Measurements from ENCODE around the gene CFAP99.

The CFAP99 gene

DNA sequence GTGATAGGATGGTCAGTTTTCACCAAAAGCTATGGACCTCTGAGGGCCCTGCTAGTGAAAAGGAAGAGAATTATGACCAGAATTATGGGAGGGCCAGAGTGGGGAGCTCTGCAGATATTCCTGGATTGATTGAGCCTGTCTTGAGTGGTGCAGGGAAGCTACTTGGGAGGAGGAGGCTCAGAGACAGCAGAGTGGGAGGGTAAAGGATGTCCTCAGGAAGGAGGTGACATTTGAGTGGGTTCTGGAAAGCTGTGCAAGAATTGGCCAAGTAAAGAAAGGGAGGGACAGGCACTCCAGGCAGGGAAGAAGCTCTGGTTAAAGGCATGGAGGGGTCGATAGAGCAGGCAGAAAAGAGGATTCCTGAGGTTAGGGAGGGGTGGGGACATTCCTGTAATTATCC lies 74.2 kb downstream of the CFAP99 start:
- Histone ChIP-seq H3K4me3 (ENCODE audit: low read depth in 1 of 2, low read length in 2 of 2) (no peak overlapping the region), H3K27ac (ENCODE audit: low read length) (no peak overlapping the region), H3K9me3 (ENCODE audit: insufficient read depth, low read length, severe bottlenecking) (no peaks in the 10 kb centered on the region), H3K4me2 (ENCODE audit: insufficient read depth, low read length) (no peak overlapping the region), H3K27me3 (ENCODE audit: insufficient read depth, low read length, poor library complexity) (no peaks in the 10 kb centered on the region), H3K36me3 (ENCODE audit: insufficient read depth, low read length) (peaks cover 91% of the 10 kb centered on the region), H4K20me1 (ENCODE audit: insufficient read depth, low read length) (peaks cover 77% of the 10 kb centered on the region), H3K4me1 (ENCODE audit: insufficient read depth, low read length) (no peaks in the 10 kb centered on the region), H2AFZ (ENCODE audit: low read depth, low read length) (no peak overlapping the region), H3K9ac (ENCODE audit: low read depth, low read length) (no peak overlapping the region), H3K79me2 (ENCODE audit: insufficient read depth, low read length) (peaks cover 93% of the 10 kb centered on the region)
- no peak for TF ChIP-seq EZH2 (IDR thresholded peaks at IDR 0.05; ENCODE audit: borderline replicate concordance, low read depth, low read length, severe bottlenecking)
- TF ChIP-seq, protein P1, sequence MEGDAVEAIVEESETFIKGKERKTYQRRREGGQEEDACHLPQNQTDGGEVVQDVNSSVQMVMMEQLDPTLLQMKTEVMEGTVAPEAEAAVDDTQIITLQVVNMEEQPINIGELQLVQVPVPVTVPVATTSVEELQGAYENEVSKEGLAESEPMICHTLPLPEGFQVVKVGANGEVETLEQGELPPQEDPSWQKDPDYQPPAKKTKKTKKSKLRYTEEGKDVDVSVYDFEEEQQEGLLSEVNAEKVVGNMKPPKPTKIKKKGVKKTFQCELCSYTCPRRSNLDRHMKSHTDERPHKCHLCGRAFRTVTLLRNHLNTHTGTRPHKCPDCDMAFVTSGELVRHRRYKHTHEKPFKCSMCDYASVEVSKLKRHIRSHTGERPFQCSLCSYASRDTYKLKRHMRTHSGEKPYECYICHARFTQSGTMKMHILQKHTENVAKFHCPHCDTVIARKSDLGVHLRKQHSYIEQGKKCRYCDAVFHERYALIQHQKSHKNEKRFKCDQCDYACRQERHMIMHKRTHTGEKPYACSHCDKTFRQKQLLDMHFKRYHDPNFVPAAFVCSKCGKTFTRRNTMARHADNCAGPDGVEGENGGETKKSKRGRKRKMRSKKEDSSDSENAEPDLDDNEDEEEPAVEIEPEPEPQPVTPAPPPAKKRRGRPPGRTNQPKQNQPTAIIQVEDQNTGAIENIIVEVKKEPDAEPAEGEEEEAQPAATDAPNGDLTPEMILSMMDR (IDR thresholded peaks at IDR 0.05; ENCODE audit: borderline replicate concordance, extremely low read depth, low read length, poor library complexity, severe bottlenecking): no peak
- DNase-seq: no peak
- ATAC-seq (ENCODE audit: insufficient read depth, low read depth): no peak

DNA sequence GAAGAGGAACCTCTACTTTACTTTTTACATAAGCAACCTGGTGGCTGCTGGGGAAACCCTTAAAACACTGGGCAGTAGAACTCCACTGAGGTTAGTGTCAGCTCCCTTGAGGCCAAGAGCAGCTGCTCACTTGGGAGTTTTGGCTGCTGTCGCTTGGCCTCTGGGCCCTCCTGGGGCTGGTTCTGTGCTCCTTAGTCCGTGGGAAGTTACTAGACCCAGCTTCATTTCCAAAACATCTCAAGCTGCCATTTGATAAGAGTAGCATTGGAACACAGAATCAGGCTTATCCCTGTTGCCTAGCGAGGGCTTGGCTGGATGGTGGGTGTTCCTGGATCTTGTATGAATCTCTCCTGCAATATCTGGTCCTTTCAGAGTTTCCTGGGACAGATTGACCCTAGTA lies 76.2 kb downstream of the CFAP99 start:
- Histone ChIP-seq H3K27me3 (ENCODE audit: insufficient read depth, low read length, poor library complexity) (no peaks in the 10 kb centered on the region), H2AFZ (ENCODE audit: low read depth, low read length) (no peak overlapping the region), H3K79me2 (ENCODE audit: insufficient read depth, low read length) (peaks cover 83% of the 10 kb centered on the region), H3K9ac (ENCODE audit: low read depth, low read length) (no peak overlapping the region), H4K20me1 (ENCODE audit: insufficient read depth, low read length) (peaks cover 63% of the 10 kb centered on the region), H3K9me3 (ENCODE audit: insufficient read depth, low read length, severe bottlenecking) (no peaks in the 10 kb centered on the region), H3K4me2 (ENCODE audit: insufficient read depth, low read length) (no peak overlapping the region), H3K4me1 (ENCODE audit: insufficient read depth, low read length) (no peaks in the 10 kb centered on the region), H3K36me3 (ENCODE audit: insufficient read depth, low read length) (peaks cover 95% of the 10 kb centered on the region), H3K4me3 (ENCODE audit: low read depth in 1 of 2, low read length in 2 of 2) (no peak overlapping the region), H3K27ac (ENCODE audit: low read length) (no peak overlapping the region)
- ATAC-seq (ENCODE audit: insufficient read depth, low read depth): no peak
- TF ChIP-seq, protein P1 (IDR thresholded peaks at IDR 0.05; ENCODE audit: borderline replicate concordance, extremely low read depth, low read length, poor library complexity, severe bottlenecking): no peak
- no peak for TF ChIP-seq EZH2 (IDR thresholded peaks at IDR 0.05; ENCODE audit: borderline replicate concordance, low read depth, low read length, severe bottlenecking)
- no peak for DNase-seq

DNA sequence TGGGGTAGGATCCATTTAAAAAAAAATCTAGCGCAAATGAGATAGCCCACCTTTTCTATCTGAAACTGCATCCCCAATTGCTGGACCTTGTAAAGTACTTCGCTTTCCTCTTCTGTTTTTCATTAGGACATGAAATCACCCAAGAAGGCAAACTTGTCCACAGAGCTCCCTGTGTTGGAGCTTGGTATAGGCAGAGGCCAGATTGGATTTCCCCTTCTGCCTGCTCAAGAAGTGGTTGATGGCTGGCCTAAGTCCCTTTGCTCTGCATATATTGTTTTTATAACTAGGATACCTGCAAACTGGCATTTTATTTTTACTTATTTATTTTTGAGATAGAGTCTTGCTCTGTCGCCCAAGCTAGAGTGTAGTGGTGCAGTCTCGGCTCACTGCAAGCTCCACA lies 78.6 kb downstream of the CFAP99 start:
- Histone ChIP-seq H3K4me2 (ENCODE audit: insufficient read depth, low read length) (no peak overlapping the region), H3K27ac (ENCODE audit: low read length) (no peak overlapping the region), H3K36me3 (ENCODE audit: insufficient read depth, low read length) (peaks cover 96% of the 10 kb centered on the region), H3K4me1 (ENCODE audit: insufficient read depth, low read length) (no peaks in the 10 kb centered on the region), H3K27me3 (ENCODE audit: insufficient read depth, low read length, poor library complexity) (no peaks in the 10 kb centered on the region), H4K20me1 (ENCODE audit: insufficient read depth, low read length) (peaks cover 61% of the 10 kb centered on the region), H3K9ac (ENCODE audit: low read depth, low read length) (no peak overlapping the region), H3K79me2 (ENCODE audit: insufficient read depth, low read length) (peaks cover 83% of the 10 kb centered on the region), H3K4me3 (ENCODE audit: low read depth in 1 of 2, low read length in 2 of 2) (no peak overlapping the region), H3K9me3 (ENCODE audit: insufficient read depth, low read length, severe bottlenecking) (no peaks in the 10 kb centered on the region), H2AFZ (ENCODE audit: low read depth, low read length) (no peak overlapping the region)
- ATAC-seq (ENCODE audit: insufficient read depth, low read depth) (no peak), DNase-seq (no peak)
- TF ChIP-seq, protein P1 (IDR thresholded peaks at IDR 0.05; ENCODE audit: borderline replicate concordance, extremely low read depth, low read length, poor library complexity, severe bottlenecking): no peak
- TF ChIP-seq EZH2 (IDR thresholded peaks at IDR 0.05; ENCODE audit: borderline replicate concordance, low read depth, low read length, severe bottlenecking): no peak

DNA sequence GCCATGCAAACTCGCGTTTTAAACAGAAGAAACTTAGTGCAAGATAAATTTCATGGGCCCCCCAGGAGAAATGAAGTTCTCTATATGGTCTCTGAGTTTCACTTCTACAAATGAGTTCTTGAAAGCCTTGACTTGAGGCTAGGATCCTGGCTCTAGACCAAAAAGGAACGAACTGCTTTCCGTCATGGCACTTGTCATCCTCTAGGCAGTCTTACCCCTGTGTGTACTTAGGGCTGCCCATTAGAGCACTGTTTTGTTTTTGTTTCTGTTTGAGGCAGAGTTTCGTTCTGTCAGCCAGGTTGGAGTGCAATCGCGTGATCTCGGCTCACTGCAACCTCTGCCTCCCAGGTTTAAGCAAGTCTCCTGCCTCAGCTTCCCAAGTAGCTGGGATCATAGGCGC lies 79.2 kb downstream of the CFAP99 start:
- no peak overlapping the region for H3K9ac ChIP-seq (ENCODE audit: low read depth, low read length)
- H3K36me3 ChIP-seq (ENCODE audit: insufficient read depth, low read length): peaks cover 95% of the 10 kb centered on the region
- ATAC-seq (ENCODE audit: insufficient read depth, low read depth) (no peak), DNase-seq (no peak)
- no peaks in the 10 kb centered on the region for H3K9me3 ChIP-seq (ENCODE audit: insufficient read depth, low read length, severe bottlenecking)
- H3K27me3 ChIP-seq (ENCODE audit: insufficient read depth, low read length, poor library complexity): no peaks in the 10 kb centered on the region
- H3K79me2 ChIP-seq (ENCODE audit: insufficient read depth, low read length): peaks cover 79% of the 10 kb centered on the region
- no peaks in the 10 kb centered on the region for H3K4me1 ChIP-seq (ENCODE audit: insufficient read depth, low read length)
- H3K27ac ChIP-seq (ENCODE audit: low read length): no peak overlapping the region
- peaks cover 57% of the 10 kb centered on the region for H4K20me1 ChIP-seq (ENCODE audit: insufficient read depth, low read length)
- H2AFZ ChIP-seq (ENCODE audit: low read depth, low read length): no peak overlapping the region
- H3K4me2 ChIP-seq (ENCODE audit: insufficient read depth, low read length): no peak overlapping the region
- TF ChIP-seq, protein P1 (IDR thresholded peaks at IDR 0.05; ENCODE audit: borderline replicate concordance, extremely low read depth, low read length, poor library complexity, severe bottlenecking): no peak
- no peak for TF ChIP-seq EZH2 (IDR thresholded peaks at IDR 0.05; ENCODE audit: borderline replicate concordance, low read depth, low read length, severe bottlenecking)
- no peak overlapping the region for H3K4me3 ChIP-seq (ENCODE audit: low read depth in 1 of 2, low read length in 2 of 2)
